ENCODE measurements around the gene KCNK1.

DNA sequence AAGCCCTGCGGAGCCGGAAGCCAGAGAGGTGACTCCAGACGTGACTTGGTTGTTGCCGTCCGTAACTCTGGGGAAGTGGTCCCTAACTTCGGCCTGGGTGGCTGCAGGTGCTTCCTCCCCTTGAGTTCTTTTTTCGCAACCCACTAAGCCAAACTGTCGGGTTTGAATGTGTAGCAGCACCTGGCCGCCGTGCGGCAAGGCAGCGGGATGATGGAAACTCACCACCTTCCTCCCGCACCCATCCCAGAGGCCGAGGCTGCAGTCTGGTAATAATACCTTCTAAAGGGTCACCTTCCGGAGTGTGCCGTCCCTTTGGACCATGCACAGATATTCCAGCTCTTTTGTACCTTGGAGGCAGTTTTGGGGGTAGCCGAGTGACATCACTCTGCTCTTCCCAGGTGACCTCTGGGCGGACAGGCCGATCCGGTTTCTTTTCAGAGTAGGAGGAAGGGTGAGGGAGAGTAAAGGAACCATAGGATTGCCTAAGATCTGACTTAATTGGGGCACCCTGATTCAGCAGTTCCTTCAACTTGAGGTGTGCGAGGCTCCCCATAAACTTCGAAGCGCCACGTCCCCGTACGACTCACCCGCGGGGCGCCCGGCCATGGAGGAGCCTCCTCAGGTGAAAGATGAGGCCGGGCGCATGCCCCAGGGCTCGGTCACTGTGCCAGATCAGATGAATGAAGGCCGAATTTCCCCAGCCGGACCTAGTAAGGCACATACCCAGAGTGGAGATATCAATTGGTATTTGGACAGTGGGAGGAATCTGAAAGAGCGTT is 1.0 kb downstream of the KCNK1 start:
- TF ChIP-seq EZH2phosphoT487 (IDR thresholded peaks at IDR 0.05; ENCODE audit: low read length) (no peak), CTCF (IDR thresholded peaks at IDR 0.05; ENCODE audit: low read length) (no peak), EZH2 (optimal IDR thresholded peaks at IDR 0.05; ENCODE audit: low read depth, low read length) (no peak)

Data from MM.1S (cell line).